Measurements from ENCODE around the gene RPH3AL.
A peak's percentile ranks its signal among the peaks of the same experiment; 100 is the strongest.

Gene RPH3AL

DNA sequence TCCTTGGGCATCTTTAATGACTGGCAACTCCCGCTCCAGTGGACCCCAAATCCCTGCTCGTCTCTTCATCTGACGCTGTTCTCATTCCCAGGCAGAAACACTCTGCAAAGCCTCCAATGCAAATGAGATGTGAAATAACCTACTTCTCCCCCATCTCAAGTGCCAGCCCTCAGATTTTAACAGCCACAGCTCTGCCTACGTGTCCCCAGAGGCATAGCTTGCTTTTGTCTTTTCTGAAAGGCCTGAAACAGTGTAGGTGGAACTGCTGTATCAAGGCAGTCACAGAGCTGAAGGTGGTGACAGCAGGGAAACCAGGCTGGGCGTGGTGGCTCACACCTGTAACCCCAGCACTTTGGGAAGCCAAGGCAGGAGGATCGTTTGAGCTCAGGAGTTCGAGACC lies 14.7 kb downstream of the RPH3AL start:
- FAIRE-seq (no peak), DNase-seq (ENCODE audit: insufficient read length, low spot score) (no peak)

DNA sequence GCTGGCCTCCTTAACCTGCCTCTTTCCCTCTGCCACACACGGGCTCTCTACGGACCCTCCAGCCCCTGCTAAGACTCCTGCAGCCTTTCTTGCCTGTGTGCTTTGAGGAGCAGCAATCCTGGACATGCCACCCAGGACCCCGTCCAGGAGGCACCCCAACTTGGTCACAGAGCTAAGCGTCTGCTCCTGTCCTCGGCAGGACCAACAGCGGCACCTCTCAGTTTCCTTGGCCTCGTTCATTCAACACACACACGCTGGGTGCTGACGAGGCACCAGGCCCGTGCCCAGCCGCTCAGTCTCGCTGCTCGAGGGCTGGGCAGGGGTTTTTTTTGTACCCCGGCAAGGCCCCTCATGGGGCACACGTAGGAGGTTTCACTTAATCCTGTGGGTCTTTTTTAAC lies 15.2 kb downstream of the RPH3AL start:
- FAIRE-seq (no peak), DNase-seq (ENCODE audit: insufficient read length, low spot score) (no peak)

DNA sequence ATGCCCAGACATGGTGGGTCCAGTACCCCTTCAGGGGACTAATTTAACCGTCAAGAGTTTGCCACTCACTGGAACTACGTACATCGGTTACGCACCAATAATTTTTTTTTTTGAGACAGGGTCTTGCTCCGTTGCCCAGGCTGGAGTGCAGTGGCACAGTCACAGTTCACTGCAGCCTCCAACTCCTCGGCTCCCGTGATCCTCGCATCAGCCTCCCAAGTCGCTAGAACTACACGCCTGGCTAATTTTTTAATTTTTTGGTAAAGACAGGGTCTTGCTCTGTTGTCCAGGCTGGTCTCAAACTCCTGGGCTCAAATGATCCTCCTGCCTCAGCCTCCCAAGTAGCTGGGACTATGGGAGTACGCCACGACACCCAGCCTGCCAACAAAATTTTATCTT lies 15.6 kb downstream of the RPH3AL start:
- FAIRE-seq = no peak
- no peak for DNase-seq (ENCODE audit: insufficient read length, low spot score)

DNA sequence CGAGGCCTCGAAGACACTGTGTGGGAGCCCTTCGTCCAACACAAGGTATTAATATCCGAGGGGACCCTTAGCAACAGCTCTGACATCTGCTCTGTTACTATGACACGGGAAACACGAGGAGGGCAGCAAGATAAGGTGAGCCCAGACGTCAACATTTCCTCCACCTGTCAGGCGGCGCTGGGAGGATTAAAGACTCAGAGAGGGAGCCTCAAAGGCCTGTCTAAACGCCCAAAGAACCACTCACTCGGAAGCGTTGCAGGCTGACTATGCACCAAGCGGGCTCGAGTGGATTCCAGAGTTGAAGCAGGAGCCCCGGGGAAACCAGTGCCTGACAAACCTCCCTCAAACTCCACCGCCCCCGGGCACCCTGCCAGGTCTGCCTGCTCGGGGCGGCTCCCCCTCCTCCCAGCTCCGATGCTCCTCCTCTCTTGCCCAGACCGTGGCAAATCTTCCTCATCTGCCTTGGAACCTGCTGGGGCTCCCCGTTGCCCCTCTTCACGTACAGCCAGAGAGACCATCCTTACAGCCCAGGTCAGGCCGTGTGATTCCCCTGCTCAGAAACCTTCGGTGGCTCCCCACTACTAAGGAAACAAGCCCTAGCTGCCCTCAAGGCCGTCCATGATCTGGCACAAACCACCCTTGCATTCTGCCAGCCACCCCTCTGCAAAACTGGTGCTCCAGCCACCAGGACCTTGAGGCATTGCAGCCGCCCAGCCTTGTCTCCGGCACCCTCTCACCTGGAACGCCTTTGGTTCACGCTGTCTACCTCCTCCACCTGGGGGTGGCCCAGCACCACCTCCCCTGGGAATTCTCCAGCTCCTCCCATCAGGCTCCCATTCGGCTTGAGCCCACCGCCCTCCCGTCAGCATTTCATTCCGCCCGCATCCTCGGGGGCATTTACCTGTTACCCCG lies 16.2 kb downstream of the RPH3AL start:
- no peak for DNase-seq (ENCODE audit: insufficient read length, low spot score)
- no peak for FAIRE-seq

DNA sequence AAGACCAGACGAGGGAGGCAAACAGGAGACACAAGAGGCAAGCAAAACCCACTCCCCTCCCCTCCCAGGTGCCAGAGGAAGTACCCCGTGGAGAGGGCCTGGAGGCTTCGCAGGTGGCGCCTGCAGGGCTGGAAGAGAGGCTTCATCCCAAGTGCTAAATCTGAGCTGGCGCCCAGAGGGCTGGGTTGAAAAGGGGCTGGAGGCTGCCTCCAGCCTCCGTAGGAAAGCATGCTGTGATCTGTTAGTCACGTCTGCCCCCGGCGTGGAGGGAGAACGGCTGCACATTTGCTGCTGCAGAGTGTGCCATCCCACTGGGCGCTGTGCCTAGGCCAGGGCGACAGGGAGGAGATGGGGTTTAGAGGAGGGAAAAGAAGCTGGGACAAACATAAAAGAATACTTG lies 16.9 kb downstream of the RPH3AL start:
- DNase-seq (ENCODE audit: insufficient read length, low spot score) (no peak), FAIRE-seq (no peak)

DNA sequence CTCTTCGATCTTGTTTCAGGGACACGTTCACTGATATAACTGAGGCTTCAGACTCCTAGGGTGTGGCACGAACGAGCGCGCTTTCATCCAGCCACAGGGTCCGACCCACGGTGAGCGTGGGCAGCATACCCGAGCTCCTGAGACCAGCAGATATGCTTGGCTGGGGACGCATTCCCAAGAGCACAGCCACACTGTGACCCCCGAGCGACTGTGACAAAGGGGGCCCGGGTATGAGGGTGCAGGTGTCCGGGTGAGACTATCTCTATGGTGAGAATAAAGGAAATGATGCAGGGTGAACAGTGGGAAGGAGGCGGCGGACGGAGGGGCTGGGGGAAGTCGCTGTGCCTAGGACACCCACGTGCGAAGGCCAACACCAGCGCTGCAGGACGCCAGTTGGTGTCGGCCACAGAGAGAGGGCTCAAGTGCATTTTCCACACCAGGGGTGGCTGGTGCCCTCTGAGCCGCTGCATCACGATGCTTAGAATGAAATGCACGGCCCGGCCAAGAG lies 17.6 kb downstream of the RPH3AL start:
- FAIRE-seq = no peak
- no peak for DNase-seq (ENCODE audit: insufficient read length, low spot score)

DNA sequence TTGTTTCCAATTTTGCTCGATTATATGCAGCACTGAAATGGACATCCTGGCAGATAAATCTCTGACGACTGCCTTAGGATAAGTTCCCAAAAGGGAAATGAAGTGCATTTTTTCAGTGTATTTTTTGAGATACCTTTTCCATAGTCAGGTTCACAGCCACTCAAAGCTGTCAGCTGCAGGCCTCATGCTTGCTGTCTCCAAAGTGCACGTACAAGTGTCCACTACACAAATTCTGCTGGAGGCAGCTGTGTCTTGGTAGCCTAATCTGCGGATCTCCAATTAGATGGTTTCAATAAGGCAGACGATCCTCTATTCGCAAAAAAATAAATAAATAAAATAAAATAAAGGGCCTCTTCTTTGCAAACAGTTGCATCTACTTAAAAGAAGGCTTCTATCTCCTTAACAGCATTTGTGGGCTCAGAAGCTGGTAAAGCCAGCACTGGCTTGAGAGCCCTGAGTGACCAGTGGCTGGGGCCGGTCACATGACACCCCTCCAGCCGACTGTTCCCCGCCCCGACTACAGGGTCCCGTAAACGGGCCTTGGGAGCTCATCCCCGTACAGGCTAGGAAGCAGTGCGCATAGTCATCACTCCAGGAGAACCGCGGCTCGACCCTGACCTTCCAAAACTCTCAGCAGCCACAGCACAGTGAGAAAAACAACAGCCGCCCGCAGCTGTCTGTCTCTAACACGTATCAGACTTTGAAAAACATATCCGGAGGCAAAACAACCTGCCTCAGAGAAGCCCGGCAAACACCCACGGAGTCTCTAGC lies 18.8 kb downstream of the RPH3AL start:
- no peak for FAIRE-seq
- DNase-seq (ENCODE audit: insufficient read length, low spot score) = no peak

DNA sequence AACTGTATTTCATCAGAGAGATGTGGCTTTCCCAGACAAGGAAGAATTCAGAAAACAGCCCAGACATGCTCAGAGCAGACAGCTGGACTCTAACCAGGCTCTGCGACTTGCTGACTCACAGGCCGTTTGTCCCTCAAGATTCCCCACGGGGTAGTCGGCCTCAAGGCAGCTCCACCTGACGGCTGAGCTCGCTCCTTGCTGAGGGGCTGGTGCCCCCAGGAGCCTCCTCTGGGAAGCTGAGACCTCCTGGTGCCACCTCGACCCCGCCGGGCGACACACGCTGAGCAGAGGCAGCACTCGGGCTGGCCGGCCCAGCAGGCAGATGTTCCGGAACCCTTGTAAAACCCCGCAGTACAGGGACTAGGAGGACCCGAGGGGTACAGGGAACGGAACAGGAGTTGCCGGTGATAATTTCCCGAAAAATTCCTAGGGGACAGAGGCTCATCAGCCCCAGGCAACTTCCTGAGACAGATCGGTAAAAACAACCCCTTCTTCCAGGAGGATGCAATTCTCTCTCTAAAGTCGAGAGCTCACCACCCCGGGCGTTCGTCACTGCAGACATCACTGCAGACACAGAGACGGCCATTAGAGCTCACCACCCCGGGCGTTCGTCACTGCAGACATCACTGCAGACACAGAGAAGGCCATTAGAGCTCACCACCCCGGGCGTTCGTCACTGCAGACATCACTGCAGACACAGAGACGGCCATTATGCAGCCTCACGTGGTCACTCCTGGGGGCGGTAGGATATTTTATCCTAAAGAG lies 19.9 kb downstream of the RPH3AL start:
- no peak for FAIRE-seq
- no peak for DNase-seq (ENCODE audit: insufficient read length, low spot score)

DNA sequence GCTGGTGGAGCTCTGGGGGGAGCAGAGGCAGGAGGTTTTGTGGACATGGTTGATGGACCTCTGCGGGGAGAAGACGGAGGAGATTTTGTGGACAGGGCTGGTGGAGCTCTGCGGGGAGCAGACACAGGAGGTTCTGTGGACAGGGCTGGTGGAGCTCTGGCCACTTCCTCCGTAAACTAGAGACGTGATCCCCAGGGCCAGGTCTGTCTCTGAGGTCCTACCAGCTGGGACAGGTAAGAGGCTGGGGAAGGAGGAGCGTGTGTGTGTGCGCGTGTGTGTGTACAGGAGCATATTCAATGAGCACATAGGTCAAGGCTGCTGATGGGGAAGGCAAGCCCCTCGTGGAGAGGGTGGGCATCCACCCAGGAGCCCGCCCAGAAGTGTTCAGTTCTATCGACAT lies 20.6 kb downstream of the RPH3AL start:
- no peak for DNase-seq (ENCODE audit: insufficient read length, low spot score)
- no peak for FAIRE-seq

DNA sequence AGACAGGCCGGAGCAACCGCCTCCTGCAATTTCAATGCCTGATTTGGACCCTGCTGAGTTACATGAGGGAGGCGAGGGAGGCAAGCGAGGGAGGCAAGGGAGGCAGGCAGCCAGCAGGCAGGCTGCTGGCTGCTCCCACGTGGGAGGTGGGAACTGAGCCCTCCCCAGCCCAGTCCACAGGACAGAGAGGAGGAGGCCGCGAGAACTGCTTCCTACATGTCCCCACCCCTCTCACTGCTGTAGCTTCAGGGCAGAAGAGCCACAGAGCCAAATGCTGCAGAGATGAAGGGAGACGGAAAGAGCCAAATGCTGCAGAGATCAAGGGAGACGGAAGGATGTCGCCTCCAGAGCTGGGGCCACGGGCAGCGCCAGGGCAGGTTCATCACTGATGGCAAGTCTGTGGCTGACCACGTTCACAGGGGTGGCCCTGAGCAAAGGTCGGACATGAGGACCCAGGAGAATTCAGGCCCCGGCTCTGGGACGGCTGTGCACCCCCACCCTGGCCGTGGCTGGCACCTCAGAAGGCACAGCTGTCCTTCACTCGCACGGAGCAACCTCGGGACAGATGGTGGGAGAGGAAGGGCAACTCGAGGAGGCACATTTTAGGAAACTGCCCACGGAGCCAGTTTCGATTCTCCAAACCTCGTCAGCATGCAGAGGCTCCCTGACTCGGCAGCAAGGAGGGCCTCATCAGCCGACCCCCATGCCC lies 21.5 kb downstream of the RPH3AL start:
- DNase-seq (ENCODE audit: insufficient read length, low spot score) (no peak), FAIRE-seq (no peak)

DNA sequence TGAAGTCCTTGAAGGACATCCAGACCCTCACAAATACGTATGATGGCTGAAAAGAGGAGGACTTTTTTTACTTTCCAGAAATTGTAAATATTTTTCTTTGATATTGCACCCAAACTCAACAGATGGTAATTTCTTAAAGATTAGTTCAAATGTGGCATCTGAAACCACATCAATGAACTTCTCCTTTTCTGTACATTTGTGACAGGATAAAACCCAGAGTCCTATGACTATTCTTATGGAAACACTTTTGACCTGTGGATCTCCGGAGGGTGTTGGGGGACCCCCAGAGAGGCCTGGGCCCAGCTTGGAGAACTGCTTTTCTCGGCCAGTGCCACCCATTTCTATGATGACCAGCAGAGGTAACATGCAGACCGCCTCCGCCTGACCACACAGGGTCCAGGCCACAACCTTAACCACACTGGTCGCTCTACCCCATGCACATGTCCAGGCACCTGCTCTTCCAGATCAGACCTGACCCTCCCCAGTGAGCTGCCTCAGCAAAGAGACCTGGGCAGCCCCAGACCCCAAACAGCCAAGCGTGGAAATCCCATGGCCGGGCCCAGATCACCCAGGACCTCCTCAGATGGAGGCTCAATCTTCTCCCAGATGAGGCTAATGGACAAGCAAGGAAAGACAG lies 22.7 kb downstream of the RPH3AL start:
- FAIRE-seq (no peak), DNase-seq (ENCODE audit: insufficient read length, low spot score) (no peak)

DNA sequence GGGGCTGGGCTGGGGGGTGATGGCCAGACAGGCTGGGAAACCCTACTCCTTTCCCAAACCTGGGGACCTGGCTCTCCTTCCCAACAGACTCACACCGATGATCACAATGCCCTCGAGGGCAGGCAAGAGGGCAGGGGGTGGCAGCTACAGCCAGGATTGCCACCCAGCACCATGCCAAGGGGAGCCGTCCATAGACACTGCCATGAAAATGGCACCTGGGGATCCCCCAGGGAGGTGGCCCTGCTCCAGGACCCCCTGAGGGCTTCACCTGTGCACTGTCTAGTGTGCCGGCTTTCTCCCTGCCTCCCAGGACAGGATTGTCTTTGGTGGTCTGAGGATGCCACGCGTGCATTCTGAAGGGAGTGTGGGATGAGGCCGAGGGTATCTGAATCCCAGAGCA lies 24.6 kb downstream of the RPH3AL start:
- no peak for DNase-seq (ENCODE audit: insufficient read length, low spot score)
- FAIRE-seq = no peak

DNA sequence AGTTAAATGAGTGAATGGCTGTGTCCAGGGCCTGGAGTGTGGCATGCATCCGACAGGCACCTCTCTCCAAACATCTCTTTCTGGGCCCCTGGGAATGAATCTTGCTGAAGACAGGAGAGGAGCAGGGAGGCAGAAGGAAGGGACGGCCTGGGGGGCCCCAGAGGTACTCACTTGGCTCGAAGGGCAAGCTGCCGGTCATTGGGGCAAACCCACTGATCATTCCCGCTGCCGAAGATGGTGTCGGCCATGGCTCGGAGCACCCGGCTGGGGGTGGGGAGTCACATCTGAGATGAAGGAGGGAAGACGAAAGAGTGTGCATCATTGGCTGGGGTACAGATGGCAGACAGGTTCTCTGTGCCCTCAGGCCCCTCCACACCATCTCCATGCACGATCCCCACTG lies 25.3 kb downstream of the RPH3AL start:
- FAIRE-seq (no peak), DNase-seq (ENCODE audit: insufficient read length, low spot score) (no peak)

DNA sequence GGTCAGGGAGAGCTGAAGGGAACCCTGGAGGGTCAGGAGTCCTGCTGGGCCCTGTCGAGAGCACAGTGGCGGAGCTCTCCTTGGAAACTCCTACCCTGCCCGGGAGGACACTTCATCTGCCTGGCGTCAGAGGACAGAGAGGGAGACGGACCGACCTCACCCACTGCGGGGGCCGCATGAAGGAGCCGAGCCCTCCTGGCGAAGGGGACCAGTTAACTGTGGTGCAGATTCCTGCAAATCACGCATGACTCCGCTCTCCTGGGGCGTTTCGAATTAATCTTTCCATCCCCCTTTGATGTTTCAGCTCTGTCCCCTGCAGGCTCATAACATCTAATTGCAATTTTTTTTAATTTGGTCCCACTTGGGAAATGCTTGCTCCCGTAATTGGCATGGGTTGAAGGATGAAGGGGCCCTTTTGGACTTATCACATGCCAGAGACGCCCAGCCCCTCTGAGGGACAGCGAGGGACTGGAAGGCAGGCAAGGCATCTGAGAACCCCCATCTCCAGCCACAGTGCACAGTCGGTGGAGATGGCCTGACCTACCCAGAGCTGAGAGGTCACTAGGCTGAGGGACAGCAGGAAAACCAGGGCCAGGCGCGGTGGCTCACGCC lies 26.5 kb downstream of the RPH3AL start:
- no peak for FAIRE-seq

DNA sequence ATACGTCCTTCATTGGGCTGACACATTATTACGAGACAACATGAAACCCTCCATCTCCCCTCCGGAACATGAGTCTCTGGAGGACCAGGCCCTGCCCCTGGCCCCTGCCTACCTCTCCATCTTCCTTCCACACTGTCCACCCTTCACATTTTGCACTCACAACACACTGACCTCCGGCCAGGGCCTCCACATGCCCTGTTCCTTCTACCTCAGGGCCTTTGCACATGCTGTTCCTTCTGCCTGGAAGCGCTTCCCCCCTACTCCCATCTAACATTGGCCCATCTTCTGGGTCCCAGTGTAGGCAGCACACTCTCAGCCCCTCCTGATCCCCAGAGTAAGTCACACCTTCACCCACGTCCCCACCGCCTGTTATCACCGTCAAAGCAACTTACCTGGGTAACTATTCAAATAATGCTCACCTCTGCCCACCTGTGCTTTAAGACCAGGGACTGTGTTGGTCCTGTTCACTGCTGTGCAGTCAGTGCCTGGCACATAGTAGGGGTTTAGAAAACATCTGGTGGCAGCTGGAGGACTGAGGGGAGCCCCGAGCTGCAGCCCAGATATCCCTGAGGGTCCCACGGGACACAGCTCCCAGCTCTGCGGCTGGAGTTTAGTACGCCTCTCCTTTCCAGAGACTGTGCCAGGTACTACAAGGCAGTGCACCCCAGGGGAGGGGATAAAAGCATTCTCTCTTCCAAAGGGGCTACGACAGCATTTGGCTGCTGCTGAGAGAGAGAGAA lies 27.2 kb downstream of the RPH3AL start:
- DNase-seq (ENCODE audit: insufficient read length, low spot score) (no peak), FAIRE-seq (peak; percentile 38)

More for the DNA sequence above, 26.5 kb downstream of the RPH3AL start:
- no peak for DNase-seq (ENCODE audit: insufficient read length, low spot score)

DNA sequence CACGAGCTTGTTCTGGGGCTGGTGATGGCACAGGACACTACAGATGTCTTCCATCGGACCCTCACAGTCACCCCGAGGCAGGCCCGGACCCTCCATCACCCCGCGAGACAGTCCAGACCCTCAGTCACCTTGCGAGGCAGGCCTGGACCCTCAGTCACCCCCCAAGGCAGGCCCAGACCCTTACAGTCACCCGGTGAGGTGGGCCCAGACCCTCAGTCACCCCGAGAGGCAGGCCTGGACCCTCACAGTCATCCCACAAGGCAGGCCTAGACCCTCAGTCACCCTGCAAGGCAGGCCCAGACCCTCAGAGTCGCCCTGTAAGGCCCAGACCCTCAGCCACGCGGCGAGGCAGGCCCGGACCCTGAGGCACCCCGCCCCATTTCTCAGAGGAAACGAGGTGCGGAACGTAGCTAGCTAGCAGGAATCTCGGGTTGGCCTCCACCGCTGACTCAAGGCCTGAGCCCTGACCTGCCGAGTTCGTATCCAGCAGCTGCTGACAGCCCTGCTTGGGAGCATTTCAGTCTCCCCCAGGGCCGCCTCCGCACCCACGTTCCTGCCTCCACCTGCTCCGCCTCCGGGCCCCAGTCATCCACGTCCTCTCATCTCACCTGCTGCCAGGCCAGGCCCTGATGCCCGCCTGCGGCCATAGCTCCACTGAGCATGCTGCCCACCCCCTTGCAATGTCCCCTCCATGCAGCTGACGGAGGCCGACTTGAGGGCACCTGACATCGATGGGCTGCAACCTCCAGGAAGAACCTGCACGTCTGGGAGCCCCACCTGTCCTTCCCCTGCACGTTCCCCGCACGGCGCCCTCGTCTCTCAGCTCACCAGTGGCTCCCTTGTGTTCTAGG lies 28.7 kb downstream of the RPH3AL start:
- no peak for FAIRE-seq
- no peak for DNase-seq (ENCODE audit: insufficient read length, low spot score)

DNA sequence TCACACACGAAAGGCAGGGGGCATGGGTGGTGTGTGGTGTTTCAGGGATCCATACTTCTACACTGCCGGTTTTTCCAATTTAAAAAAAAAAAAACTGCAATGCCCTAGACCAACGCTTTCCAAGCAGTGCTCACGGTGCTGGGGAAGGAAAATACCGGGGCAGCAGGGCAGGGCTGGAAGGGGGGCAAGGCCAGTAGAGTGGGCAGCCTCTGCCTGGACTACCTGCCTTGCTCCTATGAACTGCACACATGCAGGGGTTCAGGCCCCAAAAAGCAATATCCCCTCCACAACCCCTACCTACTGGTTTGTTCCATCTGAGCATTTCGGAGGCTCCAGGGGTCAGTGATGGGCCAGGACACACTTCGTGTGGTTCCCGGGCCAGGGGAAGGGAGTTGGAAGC lies 29.4 kb downstream of the RPH3AL start:
- DNase-seq (ENCODE audit: insufficient read length, low spot score) (no peak), FAIRE-seq (no peak)

Data from HTR-8/SVneo (cell line).